ENCODE results near the gene BASP1.
"Not testable (repeated sequence)": the region's sequence is repeated elsewhere in the genome, so short reads cannot be mapped to it uniquely, and the experiment has no call there.

Gene BASP1

DNA sequence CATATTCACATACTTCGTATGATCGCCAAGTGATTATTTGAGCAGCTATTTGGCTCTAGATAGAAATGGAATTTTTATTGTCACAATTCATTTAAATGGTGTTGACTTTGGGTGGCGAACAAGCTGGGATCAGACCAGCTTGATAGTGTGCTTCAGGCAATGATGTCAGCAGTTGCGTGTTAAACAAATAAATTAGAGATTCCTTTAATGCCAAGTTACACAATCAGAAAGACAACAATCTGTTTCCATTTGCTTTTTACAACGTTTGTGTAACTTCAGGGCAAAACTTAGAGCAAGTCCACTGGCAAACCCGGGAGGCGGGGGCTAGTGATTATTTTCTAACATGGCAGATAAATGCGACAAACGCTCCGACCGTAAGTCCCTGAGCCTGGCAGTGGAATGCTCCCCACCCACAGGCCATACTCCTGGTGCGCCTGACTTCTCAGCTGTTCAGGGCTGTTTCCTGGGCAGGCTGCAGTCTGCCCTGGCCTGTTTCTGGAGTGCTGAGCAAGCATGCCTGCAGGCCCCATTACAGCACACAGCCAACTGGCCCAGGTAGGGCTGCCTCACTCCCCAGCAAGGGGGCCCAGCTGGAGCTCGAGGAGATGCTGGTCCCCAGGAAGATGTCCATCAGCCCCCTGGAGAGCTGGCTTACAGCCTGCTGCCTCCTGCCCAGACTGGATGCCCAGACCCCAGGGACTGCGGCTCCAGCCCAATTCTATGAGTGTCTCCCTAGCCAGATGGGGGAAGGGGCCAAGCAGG is 88.7 kb downstream of the BASP1 start:
- Histone ChIP-seq H3K4me3 (ENCODE audit: low read depth, low read length) (no peak overlapping the region), H3K36me3 (no peaks in the 10 kb centered on the region), H3K27me3 (no peaks in the 10 kb centered on the region), H3K4me1 (peaks cover 12% of the 10 kb centered on the region), H3K9me3 (no peaks in the 10 kb centered on the region)
- TF ChIP-seq, protein P1, sequence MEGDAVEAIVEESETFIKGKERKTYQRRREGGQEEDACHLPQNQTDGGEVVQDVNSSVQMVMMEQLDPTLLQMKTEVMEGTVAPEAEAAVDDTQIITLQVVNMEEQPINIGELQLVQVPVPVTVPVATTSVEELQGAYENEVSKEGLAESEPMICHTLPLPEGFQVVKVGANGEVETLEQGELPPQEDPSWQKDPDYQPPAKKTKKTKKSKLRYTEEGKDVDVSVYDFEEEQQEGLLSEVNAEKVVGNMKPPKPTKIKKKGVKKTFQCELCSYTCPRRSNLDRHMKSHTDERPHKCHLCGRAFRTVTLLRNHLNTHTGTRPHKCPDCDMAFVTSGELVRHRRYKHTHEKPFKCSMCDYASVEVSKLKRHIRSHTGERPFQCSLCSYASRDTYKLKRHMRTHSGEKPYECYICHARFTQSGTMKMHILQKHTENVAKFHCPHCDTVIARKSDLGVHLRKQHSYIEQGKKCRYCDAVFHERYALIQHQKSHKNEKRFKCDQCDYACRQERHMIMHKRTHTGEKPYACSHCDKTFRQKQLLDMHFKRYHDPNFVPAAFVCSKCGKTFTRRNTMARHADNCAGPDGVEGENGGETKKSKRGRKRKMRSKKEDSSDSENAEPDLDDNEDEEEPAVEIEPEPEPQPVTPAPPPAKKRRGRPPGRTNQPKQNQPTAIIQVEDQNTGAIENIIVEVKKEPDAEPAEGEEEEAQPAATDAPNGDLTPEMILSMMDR (IDR thresholded peaks at IDR 0.05; ENCODE audit: low read depth, low read length), result no peak
- DNase-seq, result peak; percentile 26

DNA sequence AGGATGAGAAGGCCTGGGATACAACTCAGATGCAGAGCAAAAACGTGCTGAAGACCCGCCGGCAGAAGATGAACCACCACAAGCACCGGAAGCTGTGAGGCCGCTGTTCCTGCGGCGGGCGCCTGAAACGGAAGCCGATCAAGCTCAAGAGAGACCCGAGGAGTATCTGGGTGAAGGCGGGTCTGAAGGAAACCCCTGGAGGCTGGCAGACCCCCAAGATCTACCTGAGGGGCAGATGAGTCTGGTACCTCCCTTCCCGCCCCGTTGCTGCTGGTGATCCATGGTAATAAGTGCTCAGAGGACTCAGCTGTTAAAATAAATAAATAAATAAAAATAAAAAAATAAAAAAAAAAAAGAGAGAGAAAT is 89.3 kb downstream of the BASP1 start:
- no peak overlapping the region for H3K4me3 ChIP-seq (ENCODE audit: low read depth, low read length)
- no peak for DNase-seq
- H3K27me3 ChIP-seq, result no peaks in the 10 kb centered on the region
- H3K9me3 ChIP-seq, result no peaks in the 10 kb centered on the region
- peaks cover 12% of the 10 kb centered on the region for H3K4me1 ChIP-seq
- H3K36me3 ChIP-seq, result no peaks in the 10 kb centered on the region
- TF ChIP-seq, protein P1 (IDR thresholded peaks at IDR 0.05; ENCODE audit: low read depth, low read length), result no peak

DNA sequence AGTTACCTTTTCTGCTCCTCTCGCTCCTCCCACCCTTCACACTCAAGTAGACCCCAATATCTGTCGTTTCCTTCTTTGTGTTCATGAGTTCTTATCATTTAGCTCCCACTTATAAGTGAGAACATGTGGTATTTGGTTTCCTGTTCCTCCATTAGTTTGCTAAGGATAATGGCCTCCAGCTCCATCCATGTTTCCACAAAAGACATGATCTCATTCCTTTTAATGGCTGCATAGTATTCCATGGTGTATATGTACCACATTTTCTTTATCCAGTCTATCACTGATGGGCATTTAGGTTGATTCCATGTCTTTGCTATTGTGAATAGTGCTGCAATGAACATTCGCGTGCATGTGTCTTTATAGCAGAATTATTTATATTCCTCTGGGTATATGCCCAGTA is 90.0 kb downstream of the BASP1 start:
- H3K9me3 ChIP-seq; H3K4me3 ChIP-seq (ENCODE audit: low read depth, low read length); H3K27me3 ChIP-seq; DNase-seq; H3K36me3 ChIP-seq; H3K4me1 ChIP-seq: not testable (repeated sequence)

DNA sequence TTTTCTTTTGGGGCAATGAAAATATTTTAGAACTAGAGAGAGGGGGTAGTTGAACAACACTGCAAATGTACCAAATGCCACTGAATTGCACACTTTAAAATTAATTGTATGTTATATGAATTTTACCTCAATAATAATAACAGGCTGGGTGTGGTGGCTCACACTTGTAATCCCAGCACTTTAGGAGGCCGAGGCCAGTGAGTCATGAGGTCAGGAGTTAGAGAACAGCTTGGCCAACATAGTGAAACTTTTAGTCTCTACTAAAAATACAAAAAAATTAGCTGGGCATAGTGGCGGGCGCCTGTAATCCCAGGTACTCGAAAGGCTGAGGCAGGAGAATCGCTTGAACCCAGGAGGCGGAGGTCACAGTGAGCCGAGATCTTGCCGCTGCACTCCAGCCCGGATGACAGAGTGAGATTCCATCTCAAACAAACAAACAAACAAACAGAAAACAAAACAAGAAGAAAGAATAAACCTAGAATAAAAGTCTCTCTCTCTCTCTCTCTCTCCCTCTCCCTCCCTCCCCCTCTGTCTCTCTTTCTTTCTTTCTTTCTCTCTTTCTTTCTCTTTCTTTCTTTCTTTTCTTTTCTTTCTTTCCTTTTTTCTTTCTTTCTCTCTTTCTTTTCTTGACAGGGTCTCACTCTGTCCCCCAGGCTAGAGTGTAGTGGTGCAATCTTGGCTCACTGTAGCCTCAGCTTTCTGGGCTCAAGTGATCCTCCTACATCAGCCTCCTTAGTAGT is 91.1 kb downstream of the BASP1 start:
- H3K27me3 ChIP-seq, result no peaks in the 10 kb centered on the region
- no peak overlapping the region for H3K4me3 ChIP-seq (ENCODE audit: low read depth, low read length)
- no peaks in the 10 kb centered on the region for H3K36me3 ChIP-seq
- TF ChIP-seq, protein P1 (IDR thresholded peaks at IDR 0.05; ENCODE audit: low read depth, low read length), result no peak
- no peaks in the 10 kb centered on the region for H3K9me3 ChIP-seq
- H3K4me1 ChIP-seq, result no peaks in the 10 kb centered on the region
- DNase-seq, result no peak

DNA sequence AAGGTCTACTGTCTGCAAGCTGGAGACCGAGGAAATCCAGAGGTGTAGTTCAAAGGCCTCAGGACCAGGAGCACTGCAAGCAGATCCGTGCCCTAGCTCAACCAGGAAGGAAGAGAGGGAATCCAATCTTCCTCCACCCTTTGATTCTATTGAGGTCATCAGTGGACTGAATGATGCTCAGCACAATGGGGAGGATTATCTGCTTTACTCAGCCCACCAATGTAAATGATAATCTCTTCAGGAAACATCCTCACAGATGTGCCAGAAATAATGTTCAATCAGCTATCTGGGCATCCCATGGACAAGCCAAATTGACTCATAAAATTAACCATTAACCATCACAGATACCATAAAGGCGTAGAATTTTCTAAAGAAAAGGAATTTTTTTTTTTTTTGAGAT is 92.0 kb downstream of the BASP1 start:
- H3K36me3 ChIP-seq, result no peaks in the 10 kb centered on the region
- H3K9me3 ChIP-seq, result no peaks in the 10 kb centered on the region
- H3K4me1 ChIP-seq, result no peaks in the 10 kb centered on the region
- no peak overlapping the region for H3K4me3 ChIP-seq (ENCODE audit: low read depth, low read length)
- TF ChIP-seq, protein P1 (IDR thresholded peaks at IDR 0.05; ENCODE audit: low read depth, low read length), result no peak
- no peak for DNase-seq
- no peaks in the 10 kb centered on the region for H3K27me3 ChIP-seq

DNA sequence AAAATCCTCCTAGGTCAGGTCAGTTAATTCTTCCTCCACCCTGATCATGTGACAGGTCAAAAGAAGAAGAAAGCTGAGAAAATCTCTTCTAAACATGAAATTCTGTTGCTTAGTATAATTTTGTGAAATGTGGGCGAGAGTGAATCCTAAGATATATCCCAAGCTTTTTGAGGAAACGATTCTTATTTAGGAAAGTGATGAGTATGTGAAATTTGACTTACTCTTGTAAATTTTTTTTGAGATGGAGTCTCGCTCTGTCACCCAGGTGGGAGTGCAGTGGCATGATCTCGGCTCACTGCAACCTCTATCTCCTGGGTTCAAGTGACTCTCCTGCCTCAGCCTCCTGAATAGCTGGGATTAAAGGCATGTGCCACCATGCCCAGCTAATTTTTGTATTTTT is 93.1 kb downstream of the BASP1 start:
- H3K27me3 ChIP-seq; H3K4me3 ChIP-seq (ENCODE audit: low read depth, low read length); DNase-seq; H3K9me3 ChIP-seq; H3K4me1 ChIP-seq; H3K36me3 ChIP-seq: not testable (repeated sequence)

DNA sequence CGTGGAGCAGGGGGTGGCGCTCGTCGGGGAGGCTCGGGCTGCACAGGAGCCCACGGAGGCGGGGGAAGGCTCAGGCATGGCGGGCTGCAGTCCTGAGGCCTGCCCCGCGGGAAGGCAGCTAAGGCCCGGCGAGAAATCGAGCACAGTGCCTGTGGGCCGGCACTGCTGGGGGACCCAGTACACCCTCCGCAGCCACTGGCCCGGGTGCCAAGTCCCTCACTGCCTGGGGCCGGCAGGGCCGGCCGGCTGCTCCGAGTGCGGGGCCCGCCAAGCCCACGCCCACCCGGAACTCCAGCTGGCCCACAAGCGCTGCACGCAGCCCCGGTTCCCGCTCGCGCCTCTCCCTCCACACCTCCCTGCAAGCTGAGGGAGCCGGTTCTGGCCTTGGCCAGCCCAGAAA is 94.4 kb downstream of the BASP1 start:
- not testable (repeated sequence) for H3K9me3 ChIP-seq; DNase-seq; H3K27me3 ChIP-seq; H3K4me3 ChIP-seq (ENCODE audit: low read depth, low read length); H3K36me3 ChIP-seq; H3K4me1 ChIP-seq
